NCI-H446 (cell line): ENCODE measurements around the gene DCAF8.

Experiments
- DNase-seq, 2 experiments: peaks; one replicate each; lab custom pipeline; 2025; lab: John Stamatoyannopoulos, UW

Gene DCAF8

GRCh38 chr1:160261556-160261892 lies 825 bp downstream of the DCAF8 start:
- peak in 1 of 2 experiments; percentile 48 for DNase-seq

- DNase-seq = peak in 1 of 2 experiments; percentile 37
Measured at GRCh38 chr1:160260406-160261382, 1.7 kb downstream of the DCAF8 start.

DNA sequence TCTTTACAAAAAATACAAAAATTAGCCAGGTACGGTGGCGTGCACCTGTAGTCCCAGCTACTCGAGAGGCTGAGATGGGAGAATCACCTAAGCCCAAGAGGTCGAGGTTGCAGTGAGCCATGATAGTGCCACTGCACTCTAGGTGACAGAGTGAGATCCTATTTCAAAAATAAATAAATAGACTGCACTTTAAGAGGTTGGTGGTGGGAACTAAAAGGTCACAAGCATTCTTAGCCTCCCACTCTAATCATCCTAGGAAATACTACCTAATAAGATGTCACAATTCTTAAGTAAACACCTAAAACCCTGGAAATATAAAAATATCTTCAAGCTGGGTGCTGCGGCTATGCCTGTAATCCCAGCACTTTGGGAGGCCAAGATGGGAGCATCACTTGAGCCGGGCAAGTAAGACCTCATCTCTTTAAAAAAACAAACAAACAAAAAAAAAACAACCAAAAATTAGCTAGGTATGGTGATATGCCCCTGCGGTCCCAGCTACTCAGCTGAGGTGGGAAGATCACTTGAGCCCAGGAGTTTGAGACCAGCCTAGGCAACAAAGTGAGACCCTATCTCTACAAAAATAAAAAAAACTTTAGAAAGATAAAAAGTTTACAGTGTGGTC lies 4.1 kb downstream of the DCAF8 start:
- DNase-seq = no peak

DNA sequence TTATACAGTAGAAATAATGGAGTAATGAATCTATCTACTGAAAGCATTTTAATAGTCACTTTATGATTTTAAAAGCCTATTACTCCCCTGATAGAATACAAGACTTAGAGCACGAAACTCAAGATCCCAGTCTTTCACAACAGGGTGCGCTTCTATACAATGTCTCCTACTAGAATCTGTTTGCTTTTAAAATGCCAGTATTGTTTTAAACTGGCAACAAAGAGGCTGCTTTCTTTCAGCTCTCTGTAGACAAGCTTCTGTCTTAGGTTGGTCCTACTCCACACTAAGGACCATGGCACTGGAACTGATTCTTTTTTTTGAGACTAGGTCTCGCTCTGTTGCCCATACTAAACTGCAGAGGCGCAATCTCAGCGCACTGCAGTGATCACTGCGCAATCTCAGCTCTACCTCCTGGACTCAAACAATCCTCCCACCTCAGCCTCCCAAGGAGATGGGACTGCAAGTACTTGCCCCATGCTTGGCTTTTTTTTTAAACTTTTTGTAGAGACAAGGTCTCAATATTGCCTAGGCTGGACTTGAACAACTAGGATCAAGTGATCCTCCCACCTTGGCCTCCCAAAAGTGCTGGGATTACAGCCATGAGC lies 4.8 kb downstream of the DCAF8 start:
- DNase-seq = no peak

- DNase-seq = peak; percentile 15 to 50
Measured at GRCh38 chr1:160256396-160257046, 5.8 kb downstream of the DCAF8 start.

DNA sequence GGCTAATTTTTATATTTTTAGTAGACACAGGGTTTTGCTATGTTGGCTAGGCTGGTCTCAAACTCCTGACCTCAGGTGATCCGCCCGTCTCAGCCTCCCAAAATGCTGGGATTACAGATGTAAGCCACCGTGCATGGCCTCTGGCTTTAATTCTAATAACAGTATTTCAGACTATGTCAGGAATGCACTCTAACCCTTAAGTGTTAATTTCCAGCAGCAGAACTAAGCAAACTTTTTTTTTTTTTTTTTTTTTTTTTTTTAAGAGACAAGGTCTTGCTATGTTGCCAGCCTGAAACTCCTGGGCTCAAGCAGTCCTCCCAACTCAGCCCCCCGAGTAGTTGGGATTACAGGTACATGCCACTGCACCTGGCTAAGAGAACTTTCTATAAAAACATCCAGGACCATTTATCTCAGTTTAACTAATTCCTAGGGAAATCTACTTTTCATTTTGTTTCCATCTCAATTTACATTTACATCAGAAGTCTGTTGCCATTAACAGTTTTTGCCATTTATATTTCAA lies 6.5 kb downstream of the DCAF8 start:
- no peak for DNase-seq

DNA sequence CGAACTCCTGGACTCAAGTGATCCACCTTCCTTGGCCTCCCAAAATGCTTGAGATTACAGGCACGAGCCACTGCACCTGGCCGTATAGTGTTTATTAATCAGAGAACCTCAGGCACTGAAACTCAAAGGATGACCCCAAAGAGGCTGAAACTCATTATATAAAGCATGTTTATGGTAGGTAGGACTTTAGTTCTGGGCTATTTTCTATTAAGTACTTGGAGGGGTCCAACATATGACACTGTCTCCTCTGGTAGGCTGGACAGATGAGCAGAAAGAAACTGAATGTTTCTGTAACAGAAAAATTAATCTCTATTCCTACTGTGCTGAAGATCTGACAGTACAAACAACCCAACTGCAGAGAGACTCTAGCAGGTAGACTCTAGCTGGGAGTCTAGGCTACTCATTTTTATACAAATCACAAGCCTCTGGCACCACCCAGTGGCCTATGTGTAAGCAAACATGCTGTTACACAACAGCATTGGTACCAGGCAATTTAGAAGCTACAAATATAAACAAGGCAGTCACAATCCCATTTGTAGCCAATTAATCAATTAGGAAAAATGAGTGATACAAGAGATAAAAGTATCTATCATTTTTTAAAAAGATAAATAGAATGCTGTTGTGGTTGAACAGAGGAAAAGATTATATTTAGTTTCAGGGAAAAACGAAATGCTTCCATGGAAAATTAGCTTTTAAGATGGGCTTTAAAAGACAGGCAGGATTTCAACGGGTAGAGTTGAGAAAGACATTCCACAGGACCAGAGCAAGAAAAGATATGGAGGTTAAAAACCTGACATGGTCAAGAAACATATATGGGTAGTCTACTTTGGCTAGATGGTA lies 10.4 kb downstream of the DCAF8 start:
- peak; percentile 72 to 83 for DNase-seq

DNA sequence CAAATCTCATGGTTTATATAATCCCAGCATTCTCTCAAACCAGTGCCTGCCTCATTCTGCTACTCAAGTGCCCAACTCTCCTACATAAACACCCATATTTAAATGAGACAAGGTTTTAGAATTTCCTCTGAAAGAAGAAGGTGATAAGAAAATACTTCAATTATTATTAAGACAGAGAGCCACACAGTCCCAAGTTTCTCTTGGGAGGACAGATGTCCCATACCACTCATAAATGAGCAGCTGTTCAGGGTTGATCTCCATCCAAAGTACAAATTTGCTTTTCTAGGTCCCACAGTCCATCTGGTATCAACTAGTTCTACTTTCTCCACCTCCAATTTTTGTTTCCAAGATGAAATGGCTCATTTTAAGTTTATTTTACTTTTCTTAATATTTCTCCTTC lies 11.3 kb downstream of the DCAF8 start:
- DNase-seq = peak in 1 of 2 experiments; percentile 63

DNA sequence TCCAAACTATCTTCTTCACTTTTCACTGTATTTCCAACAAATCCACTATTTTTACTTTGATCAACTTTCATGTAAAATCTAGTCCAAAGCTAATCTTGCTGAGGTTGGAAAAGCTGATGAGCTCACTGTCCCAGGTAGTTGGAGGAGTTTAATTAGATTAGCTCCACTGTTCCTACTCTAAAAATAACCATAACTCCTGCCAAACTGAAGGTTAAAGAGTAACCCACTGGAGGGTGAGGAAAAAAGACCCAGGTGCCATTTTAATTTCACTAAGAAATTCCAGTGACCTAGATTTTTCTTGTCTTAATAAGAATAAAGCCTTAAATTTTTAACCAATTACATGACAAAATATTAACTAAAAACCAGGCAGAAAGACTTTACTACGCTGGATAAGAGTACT lies 15.3 kb downstream of the DCAF8 start:
- no peak for DNase-seq

DNA sequence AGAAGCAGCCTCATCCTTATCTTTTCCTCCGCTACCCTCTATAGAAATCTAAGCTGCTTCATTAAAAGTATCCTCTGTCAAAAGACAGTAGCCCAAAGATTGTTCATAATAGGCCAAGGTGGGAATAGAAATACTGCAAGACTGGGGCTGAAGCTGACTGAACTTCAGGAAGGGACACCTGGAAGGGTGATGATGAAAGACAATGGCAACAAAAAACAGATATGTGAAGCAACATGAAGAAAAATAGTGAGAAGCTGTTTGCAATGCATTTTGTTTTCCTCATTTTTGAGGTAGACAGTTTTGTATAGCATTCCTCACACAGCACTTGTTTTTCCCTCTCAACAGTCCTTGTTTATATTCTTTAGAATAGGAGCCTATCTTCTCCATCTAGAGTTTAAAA lies 16.9 kb downstream of the DCAF8 start:
- no peak for DNase-seq

- no peak for DNase-seq
Measured at GRCh38 chr1:160244209-160244608, 18.1 kb downstream of the DCAF8 start.

- DNase-seq = no peak
Measured at GRCh38 chr1:160243767-160244166, 18.6 kb downstream of the DCAF8 start.

GRCh38 chr1:160239582-160240299 lies 22.6 kb downstream of the DCAF8 start:
- DNase-seq = no peak

- no peak for DNase-seq
Measured at GRCh38 chr1:160238408-160238807, 23.9 kb downstream of the DCAF8 start.

GRCh38 chr1:160237558-160237957 lies 24.8 kb downstream of the DCAF8 start:
- no peak for DNase-seq

GRCh38 chr1:160236806-160237205 lies 25.5 kb downstream of the DCAF8 start:
- DNase-seq = no peak

DNA sequence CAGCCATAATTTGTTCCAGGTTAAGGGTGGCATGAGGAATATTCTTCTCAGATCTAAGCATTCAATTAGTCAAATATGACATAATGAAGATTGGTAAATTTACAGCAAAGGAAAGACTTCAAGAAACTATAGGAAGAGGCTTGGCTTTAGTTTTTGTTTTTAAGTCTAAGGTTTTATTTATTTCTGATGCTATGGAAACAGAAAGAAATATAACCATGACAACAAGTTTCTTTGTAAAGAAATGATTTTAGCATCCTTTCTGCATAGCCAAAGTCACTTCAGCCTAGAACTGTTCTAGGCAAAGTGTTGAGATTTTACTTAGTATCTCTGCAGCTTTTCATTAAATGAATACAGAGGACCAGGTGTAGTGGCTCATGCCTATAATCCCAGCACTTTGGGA lies 29.4 kb downstream of the DCAF8 start:
- no peak for DNase-seq

DNA sequence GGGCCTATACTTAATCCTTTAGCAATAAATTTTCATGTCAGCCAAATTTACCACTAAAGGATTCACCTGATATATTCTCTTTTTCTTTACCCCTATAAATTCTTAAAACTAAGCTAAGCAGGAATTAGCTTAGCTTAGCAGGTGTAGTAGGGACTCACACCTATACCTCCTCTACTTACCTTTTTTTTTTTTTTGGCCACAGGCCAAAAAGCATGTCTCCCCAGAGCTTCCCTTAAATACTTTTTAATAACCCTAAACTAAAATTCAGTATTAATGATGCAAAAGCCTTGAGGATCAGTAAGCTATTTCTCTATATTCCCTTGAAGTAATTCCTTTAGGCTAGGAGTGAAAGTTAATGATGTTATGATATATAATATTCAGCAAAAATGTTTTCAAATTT lies 33.9 kb downstream of the DCAF8 start:
- no peak for DNase-seq

- DNase-seq = no peak
Measured at GRCh38 chr1:160227561-160227960, 34.8 kb downstream of the DCAF8 start.

DNA sequence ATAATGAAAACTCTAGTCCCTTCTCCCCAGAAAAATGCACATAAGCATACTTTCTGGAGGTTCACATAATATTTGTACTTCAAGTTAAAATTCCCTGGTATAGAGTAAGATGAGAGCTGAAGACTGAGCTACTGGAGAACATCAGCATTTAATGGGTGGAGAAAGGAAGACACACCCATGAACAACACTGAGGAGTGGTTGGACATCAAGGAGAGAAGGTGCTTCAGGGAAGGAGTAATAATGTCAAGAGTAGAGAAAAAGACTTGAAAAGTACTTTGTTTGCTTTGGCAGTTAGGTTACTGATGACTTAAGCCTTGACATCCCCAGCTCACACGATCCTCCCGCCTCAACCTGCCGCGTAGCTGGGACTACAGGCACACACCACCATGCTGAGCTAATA lies 35.3 kb downstream of the DCAF8 start:
- no peak for DNase-seq

- DNase-seq = no peak
Measured at GRCh38 chr1:160226623-160227022, 35.7 kb downstream of the DCAF8 start.
